ENCODE measurements around the gene BAHD1.
"Not testable (repeated sequence)": the region's sequence is repeated elsewhere in the genome, so short reads cannot be mapped to it uniquely, and the experiment has no call there.

BAHD1 gene

DNA sequence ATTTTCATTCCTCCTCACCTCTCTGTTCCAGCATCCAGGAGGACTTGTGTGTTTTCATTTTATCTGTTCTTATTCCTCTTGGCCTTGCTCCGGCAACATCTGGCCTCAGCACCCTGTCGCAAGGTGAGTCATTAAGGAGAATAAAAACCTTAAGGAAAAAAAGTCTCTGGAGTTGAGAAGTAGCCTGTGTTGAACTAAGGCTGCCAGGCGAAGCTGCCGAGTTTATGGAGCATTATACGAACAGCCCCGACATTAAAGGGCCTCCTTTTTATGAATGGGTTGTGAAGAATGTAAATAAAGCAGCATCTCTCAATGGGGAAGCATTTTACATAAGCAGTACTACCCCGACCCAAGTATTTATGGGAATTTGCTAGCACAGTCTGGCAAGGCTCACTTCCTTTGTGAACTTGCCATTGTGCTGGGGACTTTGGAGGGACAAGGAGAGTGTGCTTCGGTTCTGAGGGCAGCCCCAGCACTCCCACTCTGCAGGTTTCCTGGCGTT, 4.7 kb downstream of the BAHD1 start:
- no peak for DNase-seq (ENCODE audit: low spot score)

- DNase-seq (ENCODE audit: low spot score) = no peak
Observed at GRCh38 chr15:40446144-40446543, 5.4 kb downstream of the BAHD1 start.

DNA sequence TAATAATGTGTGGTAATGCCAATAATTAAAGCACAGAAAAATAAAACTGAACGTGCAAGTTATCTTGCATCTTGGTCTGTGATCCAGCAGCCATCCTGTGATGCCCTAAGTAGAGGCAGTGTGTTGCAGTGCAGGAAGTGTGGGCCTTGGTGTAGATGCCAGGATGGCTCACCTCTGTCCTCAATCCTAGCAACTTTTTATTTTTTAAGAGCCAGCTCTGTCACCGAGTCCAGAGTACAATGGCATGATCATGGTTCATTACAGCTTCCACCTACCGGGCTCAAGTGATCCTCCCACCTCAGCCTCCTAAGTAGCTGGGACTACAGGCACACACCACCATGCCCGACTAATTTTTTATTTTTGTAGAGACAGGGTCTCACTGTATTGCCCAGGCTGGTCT, 7.6 kb downstream of the BAHD1 start:
- DNase-seq (ENCODE audit: low spot score) = no peak

GRCh38 chr15:40449275-40449674, 8.5 kb downstream of the BAHD1 start:
- DNase-seq (ENCODE audit: low spot score) = no peak

DNA sequence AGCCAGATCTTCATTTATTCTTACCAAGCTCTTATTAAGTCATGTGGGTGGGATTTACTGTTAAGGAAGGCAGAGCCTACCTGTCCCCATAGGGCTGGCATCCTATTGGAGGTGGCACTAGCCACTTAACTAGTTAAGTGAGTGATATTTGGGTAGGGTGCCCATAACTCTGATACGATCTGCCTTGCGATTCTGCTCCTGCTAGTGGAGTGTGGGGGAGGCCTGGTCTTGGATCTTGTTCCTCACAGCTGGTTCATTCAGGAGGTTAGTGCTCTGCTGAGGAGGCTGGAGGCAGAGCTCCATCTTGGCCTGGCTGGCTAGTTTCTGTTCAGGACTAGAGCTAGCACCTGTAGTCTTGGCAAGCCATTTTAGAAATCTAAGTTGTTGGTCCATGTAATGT, 9.3 kb downstream of the BAHD1 start:
- no peak for DNase-seq (ENCODE audit: low spot score)

DNA sequence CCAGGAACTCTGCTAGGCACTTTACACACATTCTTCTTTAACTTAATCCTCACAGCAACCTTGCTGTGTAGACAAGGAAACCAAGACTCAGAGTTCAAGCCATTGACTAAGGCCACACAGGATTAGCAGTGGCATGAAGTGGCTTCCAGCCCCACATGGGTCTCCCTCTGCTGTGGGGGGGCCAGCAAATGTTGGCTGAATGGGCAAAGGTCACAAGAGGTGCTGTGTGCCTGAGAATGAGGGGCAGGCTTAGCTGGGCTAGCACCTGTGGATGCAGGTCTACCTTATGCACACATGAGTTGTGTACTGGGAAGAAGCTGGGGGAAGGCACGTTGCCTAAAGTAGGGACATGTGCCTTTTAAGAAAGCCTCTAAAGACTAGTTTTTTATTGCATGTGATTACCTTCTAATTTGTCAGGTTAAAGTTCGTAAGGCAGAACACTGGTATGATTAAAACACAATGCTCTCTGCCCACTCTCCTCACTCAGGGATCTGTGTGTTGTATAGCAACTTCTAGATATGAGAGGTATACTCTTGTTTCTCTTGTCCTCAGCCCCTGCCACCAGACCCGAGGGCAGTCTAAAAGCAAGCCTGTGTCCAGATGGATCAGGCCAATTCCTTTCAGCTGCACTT, 10.9 kb downstream of the BAHD1 start:
- no peak for DNase-seq (ENCODE audit: low spot score)

- DNase-seq (ENCODE audit: low spot score) = no peak
Observed at GRCh38 chr15:40452296-40453090, 11.7 kb downstream of the BAHD1 start.

DNA sequence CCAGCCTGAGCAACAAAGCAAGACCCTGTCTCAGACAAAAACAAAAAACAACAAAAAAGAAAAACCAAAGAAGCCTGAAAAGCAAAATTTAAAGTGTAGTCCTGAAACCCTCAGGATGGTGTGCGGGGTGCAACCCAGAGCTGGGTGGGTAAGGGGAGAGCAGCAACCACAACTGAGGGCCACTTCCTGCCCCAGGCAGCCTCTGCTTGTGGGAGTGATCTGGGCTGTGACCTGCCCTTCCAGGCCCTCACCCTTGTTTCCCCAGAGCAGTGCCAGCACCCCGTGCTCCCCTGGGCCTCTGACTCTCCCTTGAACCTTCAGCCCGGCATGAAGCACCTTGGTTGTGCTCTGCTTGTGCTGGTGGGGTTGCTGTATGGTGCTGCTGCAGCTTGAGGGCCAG, 13.2 kb downstream of the BAHD1 start:
- not testable (repeated sequence) for DNase-seq (ENCODE audit: low spot score)

- DNase-seq (ENCODE audit: low spot score) = no peak
Observed at GRCh38 chr15:40454904-40455391, 14.2 kb downstream of the BAHD1 start.

GRCh38 chr15:40456299-40456712, 15.6 kb downstream of the BAHD1 start:
- DNase-seq (ENCODE audit: low spot score) = no peak

DNA sequence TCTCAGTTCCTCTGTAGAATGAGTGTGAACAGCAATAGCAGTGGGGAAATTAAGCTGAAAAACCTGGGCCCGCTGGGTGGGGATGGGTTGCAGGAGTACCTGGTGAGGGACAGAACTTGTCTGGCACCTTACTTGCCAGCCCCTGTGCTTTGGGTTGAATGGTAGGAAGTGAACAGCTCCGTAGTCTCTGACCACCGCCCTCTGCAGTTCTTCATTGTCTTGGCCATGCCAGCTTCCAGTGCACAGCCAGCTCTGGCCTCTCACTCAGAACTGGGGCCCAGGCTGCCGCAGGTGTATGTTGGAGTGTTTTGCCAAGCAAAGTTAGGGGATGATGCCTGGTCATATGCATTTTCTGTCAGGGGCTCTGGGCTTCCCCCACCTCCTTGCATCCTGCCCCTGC, 16.0 kb downstream of the BAHD1 start:
- no peak for DNase-seq (ENCODE audit: low spot score)

- DNase-seq (ENCODE audit: low spot score) = no peak
Observed at GRCh38 chr15:40458495-40459371, 18.0 kb downstream of the BAHD1 start.

DNA sequence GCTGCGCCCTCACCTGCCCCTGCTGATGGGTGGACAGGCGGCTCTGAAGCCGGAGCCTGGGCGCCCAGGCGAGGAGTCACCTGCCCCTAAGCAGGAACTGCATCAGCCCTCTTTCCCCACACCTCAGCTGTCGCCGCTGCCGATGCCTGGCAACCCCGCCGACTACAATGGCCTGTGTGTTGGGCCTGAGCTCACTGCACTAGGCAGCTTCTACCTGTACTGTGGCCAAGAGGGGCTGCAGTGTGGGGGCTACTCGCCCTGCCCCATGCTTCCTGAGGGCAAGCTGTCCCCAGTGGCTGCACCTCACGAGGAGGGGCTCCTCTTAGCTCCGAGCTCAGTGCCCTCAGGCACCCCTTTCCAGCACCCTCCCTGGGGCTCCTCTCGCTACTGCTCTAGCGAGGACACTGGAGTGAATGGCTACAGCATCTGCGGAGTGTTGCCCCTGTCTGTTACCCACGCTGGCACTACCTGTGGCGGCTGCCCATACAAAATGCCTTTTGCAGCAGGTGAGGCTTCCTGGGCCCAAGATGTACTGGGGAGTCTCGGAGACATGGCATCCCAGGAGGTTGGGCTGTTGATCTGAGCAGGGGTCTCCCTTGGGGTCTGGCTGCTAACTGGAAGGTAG, 18.8 kb downstream of the BAHD1 start:
- no peak for DNase-seq (ENCODE audit: low spot score)

DNA sequence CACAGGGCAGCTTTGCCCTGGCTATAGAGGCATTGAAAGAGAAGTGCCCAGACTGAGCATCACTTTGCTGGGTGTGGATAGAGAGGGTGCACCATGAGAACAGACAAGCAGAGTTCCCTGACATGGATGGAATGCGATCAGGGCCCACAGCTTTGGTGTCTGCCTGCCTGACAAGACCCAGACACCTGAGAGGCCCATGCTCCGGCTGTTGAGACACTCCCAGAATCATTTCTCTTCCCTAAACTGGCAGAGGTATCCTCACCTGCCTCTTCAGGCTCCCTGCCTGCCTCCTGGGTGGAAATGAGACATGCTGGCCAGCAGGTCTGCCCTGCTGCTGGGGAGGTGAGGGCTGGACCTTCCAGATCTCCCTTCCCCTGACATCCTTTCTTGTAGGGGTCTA, 19.7 kb downstream of the BAHD1 start:
- DNase-seq (ENCODE audit: low spot score) = no peak

DNA sequence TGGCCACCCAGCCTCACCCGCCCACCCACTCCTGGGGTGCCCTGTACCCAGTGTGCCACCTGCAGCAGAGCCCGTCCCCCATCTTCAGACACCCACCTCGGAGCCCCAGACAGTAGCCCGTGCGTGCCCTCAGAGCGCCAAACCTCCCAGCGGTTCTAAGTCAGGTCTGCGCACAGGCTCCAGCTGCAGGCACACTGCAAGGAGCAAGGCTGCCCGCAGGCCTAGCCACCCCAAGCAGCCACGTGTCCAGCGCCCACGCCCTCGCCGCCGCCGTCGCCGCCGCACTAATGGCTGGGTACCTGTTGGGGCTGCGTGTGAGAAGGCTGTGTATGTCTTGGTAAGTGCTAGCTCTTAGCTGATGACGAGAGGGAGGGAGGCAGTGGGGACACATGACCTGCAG, 21.2 kb downstream of the BAHD1 start:
- no peak for DNase-seq (ENCODE audit: low spot score)

GRCh38 chr15:40463279-40463678, 22.5 kb downstream of the BAHD1 start:
- DNase-seq (ENCODE audit: low spot score) = no peak

DNA sequence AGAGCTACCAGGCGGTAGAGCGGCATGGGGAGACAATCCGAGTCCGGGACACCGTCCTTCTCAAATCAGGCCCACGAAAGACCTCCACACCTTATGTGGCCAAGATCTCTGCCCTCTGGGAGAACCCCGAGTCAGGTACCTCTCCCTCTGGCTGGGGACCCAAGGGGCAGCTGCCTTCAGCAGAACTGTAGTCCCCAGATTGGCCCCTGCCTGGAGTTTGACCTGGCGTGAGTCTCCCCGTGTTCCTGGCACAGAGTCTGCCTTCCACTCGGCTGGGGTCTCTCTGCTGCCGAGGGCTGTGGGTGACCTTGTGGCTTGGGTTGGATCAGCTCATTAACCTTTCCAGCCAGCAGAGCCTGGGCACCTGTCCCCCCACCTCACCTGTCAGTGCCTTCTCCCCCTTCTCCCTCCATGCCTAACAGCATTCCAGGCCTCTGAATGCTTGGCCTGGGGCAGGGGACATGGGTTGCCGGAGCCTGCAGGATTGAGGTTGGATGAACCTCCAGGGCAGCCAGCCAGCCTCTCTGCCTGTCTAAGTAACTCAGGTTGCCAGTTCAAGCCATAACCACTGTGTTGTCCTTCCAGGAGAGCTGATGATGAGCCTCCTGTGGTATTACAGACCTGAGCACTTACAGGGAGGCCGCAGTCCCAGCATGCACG, 23.3 kb downstream of the BAHD1 start:
- no peak for DNase-seq (ENCODE audit: low spot score)

GRCh38 chr15:40464595-40465185, 23.9 kb downstream of the BAHD1 start:
- DNase-seq (ENCODE audit: low spot score) = no peak

DNA sequence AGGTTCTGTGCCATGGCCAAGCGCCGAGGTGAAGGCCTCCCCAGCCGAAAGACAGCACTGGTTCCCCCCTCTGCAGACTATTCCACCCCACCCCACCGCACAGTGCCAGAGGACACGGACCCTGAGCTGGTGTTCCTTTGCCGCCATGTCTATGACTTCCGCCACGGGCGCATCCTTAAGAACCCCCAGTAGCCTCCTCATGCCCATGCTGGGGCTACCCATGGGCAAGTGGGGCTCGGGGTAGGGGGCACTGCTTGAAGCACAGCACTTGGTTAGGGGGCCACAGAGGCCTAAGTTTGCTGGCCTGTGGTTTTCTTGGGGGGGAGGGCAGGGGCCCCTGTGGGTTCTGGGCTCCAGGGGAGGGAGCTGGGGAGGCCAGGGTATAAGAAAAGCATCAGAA, 25.2 kb downstream of the BAHD1 start:
- no peak for DNase-seq (ENCODE audit: low spot score)

GRCh38 chr15:40466426-40467260, 25.9 kb downstream of the BAHD1 start:
- DNase-seq (ENCODE audit: low spot score) = no peak
